ENCODE data around the gene DSCAML1. TPM values are rescaled to one million over a fixed set of nuclear protein-coding genes. Genes with fewer than 3 reads are reported as not detected.

The DSCAML1 gene
- total RNA-seq, 2 donors from 2014 or later, result 0.08 TPM; not detected in 1

DNA sequence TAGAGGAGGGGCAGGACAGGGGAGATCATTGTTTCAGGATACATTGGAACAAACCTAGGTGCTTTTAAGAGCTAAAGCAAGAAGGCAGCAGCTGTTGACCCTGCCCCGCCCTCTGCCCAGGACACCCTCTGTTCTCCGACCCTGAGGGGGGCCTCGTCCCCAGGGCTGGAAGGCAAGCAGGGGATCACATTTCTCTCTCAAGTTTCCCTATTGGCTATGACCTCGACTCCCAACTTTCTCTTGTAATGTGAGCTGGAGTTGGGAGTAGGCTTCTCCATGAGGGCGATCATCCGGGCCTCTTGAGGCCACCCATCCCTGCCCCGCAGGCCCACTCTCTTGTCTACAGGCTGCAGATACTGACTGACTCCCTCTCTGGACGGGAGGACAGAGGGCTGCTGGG is 37.7 kb downstream of the DSCAML1 start:
- Mint-ChIP-seq H3K4me3 (no peak overlapping the region), H3K9me3 (no peaks in the 10 kb centered on the region), H3K27me3 (peaks cover 15 to 24% of the 10 kb centered on the region in 2 donors), H3K27ac (no peak overlapping the region), H3K36me3 (no peaks in the 10 kb centered on the region), H3K4me1 (ENCODE audit: low read depth in 2 of 2) (no peaks in the 10 kb centered on the region)
- ATAC-seq, result no peak
- DNase-seq (ENCODE audit: low spot score), result no peak

DNA sequence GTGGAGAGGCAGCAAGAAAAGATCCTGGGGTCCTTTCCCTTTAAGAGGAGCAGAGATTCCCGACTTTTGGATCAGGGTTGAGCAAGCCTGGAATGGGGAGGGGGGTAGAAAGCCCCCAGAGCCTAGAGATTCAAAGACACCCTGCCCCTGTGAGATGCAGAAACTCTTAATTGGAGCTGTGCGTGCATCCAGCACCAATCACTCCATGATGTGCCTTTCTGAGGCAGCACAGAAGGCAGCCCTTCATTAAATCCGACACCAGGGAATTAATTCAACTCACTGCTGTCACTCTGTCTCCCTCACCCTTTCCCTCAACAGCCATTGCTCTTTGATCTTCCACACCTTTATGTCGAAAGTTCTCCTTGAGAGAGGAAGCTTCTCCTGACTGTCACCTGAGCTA is 43.0 kb downstream of the DSCAML1 start:
- no peak overlapping the region for H3K4me3 Mint-ChIP-seq
- no peak overlapping the region for H3K27ac Mint-ChIP-seq
- peaks cover 11 to 19% of the 10 kb centered on the region in 2 donors for H3K27me3 Mint-ChIP-seq
- H3K9me3 Mint-ChIP-seq, result no peaks in the 10 kb centered on the region
- H3K4me1 Mint-ChIP-seq (ENCODE audit: low read depth in 2 of 2), result no peaks in the 10 kb centered on the region
- ATAC-seq (no peak), DNase-seq (ENCODE audit: low spot score) (no peak)
- H3K36me3 Mint-ChIP-seq, result no peaks in the 10 kb centered on the region

DNA sequence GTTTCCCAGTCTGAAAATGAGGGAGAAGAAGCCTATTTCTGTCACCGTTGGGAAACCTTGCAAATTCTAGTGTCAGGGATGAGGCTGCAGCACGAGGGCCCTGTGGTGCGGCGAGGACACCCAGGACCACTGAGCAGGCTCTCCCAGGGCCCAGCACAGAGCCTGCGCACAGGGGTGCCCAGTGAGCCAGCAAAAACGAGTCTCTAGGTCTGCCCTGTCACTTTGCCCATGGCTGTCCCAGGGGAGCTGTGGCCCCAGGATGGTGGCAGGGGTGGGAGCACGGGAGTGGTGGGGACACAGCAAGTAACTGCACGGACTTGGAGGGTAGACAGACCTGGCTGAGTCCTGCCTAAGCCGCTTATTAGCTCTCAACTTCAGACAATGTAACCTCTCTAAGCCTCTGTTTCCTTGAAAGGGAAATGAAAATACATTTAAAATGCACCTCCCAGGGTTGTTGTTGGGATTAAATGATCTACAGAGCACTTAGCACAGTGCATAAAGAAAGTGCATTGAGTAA is 44.2 kb downstream of the DSCAML1 start:
- peaks cover 11 to 13% of the 10 kb centered on the region in 2 donors for H3K27me3 Mint-ChIP-seq
- H3K27ac Mint-ChIP-seq, result no peak overlapping the region
- H3K4me3 Mint-ChIP-seq, result no peak overlapping the region
- no peak for ATAC-seq
- H3K36me3 Mint-ChIP-seq, result no peaks in the 10 kb centered on the region
- H3K4me1 Mint-ChIP-seq (ENCODE audit: low read depth in 2 of 2), result no peaks in the 10 kb centered on the region
- H3K9me3 Mint-ChIP-seq, result no peaks in the 10 kb centered on the region
- DNase-seq (ENCODE audit: low spot score), result no peak

DNA sequence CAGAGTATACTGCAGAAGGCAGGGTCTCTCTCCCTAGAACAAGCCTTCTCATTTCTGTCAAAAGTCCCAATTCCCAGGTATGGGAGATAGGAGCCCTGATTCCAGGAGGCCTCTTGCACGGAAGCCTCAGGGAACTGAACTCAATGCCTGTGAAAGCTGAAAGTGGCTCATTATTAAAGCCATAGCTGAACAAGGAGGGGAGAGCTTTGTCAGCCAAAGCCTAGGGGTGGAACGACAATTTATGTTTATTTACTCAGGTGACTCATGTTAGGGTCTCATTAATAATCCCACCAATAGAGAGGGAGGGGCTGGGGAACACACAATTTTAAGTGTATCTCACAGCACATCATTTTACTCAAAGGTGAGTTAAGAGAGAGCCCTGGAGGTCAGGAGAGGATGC is 44.9 kb downstream of the DSCAML1 start:
- DNase-seq (ENCODE audit: low spot score), result no peak
- no peaks in the 10 kb centered on the region for H3K9me3 Mint-ChIP-seq
- no peaks in the 10 kb centered on the region for H3K36me3 Mint-ChIP-seq
- no peak overlapping the region for H3K27ac Mint-ChIP-seq
- H3K4me3 Mint-ChIP-seq, result no peak overlapping the region
- ATAC-seq, result no peak
- peaks cover 13% of the 10 kb centered on the region in 2 donors for H3K27me3 Mint-ChIP-seq
- H3K4me1 Mint-ChIP-seq (ENCODE audit: low read depth in 2 of 2), result no peaks in the 10 kb centered on the region

DNA sequence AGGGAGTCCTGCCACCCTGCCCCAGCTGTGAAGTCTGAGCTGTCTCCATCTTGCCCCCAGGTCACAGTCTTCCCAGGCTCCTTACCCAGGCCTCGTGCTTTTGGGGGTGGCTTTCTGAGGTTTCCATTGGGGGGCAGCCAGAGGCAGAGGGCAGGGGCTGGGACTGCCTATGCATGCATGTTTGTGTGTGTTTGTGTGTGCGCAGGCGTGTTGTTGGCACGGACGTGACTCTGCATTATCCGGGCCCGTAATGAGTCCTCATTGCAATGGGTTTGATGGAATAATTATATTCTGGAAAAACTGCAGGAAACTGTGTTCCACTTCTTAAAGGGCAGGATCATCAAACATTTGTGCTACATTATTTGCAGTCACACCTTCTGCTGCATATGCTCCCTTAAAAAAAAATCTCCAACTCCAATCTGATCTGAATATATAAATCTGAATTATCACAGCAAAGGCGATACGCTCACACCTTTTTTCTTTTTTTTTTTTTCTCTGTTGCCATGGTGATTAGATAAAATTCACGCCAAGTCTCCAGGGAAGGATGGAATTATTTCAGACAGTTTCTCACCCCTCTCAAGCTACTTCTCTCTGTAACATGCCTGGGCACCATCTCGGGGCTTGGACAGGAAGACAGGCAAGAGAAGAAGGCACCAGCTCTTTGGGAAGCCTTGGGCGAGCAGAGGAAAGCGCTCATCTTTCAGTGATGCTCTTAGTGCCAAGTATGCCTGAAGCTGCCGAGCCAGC is 45.9 kb downstream of the DSCAML1 start:
- ATAC-seq (no peak), DNase-seq (ENCODE audit: low spot score) (no peak)
- Mint-ChIP-seq H3K9me3 (no peaks in the 10 kb centered on the region), H3K27ac (no peak overlapping the region), H3K4me1 (ENCODE audit: low read depth in 2 of 2) (no peaks in the 10 kb centered on the region), H3K27me3 (peaks cover 6% of the 10 kb centered on the region in 2 donors), H3K4me3 (no peak overlapping the region), H3K36me3 (no peaks in the 10 kb centered on the region)

DNA sequence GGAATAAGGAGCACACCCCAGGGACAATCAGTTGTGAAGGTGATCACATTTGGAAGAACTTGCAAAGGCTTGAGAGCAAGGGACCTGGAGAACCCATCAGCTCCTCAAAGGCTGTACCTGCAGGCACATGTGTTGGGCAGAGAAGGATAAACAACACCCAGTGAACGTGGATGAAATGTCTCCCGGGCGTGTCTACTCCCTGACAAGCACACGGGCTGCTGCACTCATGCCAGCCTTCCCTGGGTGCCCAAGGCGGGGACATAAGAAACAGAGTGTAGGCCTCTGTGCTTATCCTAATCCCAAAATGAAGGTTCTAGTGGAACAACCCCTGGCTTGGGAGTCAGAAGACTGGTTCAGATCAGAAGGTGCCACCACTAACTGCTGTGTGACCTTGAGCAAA is 46.7 kb downstream of the DSCAML1 start:
- no peak overlapping the region for H3K27ac Mint-ChIP-seq
- no peaks in the 10 kb centered on the region for H3K4me1 Mint-ChIP-seq (ENCODE audit: low read depth in 2 of 2)
- H3K27me3 Mint-ChIP-seq, result peaks cover 0 to 2% of the 10 kb centered on the region in 2 donors
- H3K9me3 Mint-ChIP-seq, result no peaks in the 10 kb centered on the region
- DNase-seq (ENCODE audit: low spot score), result no peak
- H3K36me3 Mint-ChIP-seq, result no peaks in the 10 kb centered on the region
- no peak overlapping the region for H3K4me3 Mint-ChIP-seq
- no peak for ATAC-seq

DNA sequence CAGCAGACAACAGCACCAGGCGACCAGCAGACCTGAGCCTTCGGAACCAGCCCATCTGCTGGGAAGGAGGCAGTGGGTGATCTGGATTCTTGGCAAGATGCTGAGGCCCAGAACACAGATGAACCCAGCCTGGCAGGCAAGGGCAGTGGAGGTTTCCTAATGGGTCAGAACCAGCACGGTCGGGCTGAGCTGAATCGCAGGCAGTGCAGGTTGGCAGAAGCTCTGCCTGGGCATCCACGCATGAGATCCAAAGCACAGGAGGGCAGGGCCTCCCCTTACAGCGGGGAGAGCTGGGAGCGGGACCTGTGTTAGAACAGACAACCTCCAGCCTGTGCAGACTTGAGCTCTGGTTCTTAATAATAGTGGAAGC is 47.5 kb downstream of the DSCAML1 start:
- DNase-seq (ENCODE audit: low spot score) (no peak), ATAC-seq (no peak)
- Mint-ChIP-seq H3K9me3 (no peaks in the 10 kb centered on the region), H3K4me1 (ENCODE audit: low read depth in 2 of 2) (no peaks in the 10 kb centered on the region), H3K36me3 (no peaks in the 10 kb centered on the region), H3K27ac (no peak overlapping the region), H3K27me3 (peaks cover 0 to 5% of the 10 kb centered on the region in 2 donors), H3K4me3 (no peak overlapping the region)

DNA sequence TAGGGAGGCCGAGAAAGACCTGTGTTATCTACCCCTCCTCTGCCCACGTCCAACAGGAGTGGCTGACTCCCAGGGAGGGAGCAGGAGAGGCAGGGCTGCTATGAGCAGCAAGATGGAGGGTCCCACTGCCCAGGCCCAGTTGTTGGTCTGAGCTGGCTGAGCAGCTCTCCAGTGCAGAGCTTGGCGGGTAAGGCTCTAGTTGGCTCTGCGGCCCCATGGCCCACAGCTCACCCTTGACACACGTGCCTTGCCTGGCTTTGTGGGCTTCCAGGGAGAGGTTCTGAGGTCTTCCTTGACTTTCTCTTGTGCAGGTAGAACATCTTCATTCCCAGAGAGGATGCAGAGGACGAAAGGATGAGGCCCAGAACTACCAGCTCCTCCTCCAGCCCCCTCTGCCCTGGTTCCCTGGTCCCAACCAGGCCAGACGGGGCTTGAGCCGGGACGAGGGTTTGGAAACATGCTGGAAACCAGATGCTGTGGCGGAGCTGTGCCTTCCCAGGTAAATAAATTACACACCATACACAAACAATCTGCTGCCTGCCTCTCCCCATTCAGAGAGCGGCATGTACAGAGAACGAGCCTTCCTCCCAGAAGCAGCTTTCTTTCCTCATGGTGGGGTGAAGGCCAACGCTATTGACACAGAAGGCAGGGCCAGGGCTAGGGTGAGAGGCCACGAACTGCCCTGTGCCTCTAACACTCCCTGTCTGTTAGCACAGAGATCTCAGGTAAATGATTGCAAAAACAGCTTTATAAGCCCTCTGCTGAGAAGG is 48.1 kb downstream of the DSCAML1 start:
- Mint-ChIP-seq H3K27me3 (peaks cover 2 to 6% of the 10 kb centered on the region in 2 donors), H3K4me1 (ENCODE audit: low read depth in 2 of 2) (no peaks in the 10 kb centered on the region), H3K4me3 (no peak overlapping the region), H3K9me3 (no peaks in the 10 kb centered on the region), H3K27ac (no peak overlapping the region), H3K36me3 (no peaks in the 10 kb centered on the region)
- DNase-seq (ENCODE audit: low spot score) (no peak), ATAC-seq (peak in 1 of 2 donors; percentile 12)

DNA sequence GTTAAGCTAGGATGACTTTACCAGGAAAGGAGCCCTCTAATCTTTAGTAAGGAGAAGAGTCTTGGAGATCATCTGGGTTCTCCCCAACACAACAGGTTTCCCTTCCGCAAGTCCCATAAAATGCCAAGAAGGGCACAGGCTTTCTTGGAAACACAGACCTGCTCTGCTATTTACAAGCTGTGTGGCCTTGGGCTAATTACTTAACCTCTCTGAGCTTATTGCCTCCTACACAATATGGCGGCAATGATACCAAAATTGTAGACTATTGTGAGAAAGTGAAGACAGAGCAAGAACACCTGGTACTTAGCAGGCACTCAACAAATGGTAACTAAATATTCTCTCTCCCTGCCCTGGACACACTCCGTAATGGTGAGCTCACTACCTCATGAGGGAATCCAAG is 49.1 kb downstream of the DSCAML1 start:
- H3K9me3 Mint-ChIP-seq, result no peaks in the 10 kb centered on the region
- no peak overlapping the region for H3K4me3 Mint-ChIP-seq
- H3K27ac Mint-ChIP-seq, result no peak overlapping the region
- H3K36me3 Mint-ChIP-seq, result no peaks in the 10 kb centered on the region
- no peak for ATAC-seq
- H3K27me3 Mint-ChIP-seq, result peaks cover 8 to 12% of the 10 kb centered on the region in 2 donors
- DNase-seq (ENCODE audit: low spot score), result no peak
- peaks cover 0 to 6% of the 10 kb centered on the region in 2 donors for H3K4me1 Mint-ChIP-seq (ENCODE audit: low read depth in 2 of 2)

DNA sequence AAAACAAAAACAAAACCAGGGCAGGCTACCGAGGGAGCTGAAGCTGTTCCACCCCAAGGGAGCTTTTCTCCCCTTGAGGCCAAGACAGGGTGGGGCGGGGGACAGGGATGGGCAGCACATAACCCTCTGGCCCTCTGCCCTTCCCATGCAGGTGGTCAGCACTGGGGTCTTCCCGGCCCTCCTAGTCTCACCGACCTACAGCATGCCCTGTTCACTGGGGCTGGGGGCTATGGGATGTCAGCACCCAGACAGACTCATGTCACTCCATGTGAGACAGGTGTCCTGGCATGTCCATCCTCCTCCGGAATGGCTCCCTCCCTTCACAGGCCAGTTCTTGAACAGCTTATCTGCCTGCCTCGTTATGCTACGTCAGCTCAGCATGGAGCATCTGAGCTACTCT is 51.7 kb downstream of the DSCAML1 start:
- DNase-seq (ENCODE audit: low spot score) (no peak), ATAC-seq (no peak)
- Mint-ChIP-seq H3K36me3 (no peaks in the 10 kb centered on the region), H3K27ac (no peak overlapping the region), H3K4me1 (ENCODE audit: low read depth in 2 of 2) (peaks cover 0 to 6% of the 10 kb centered on the region in 2 donors), H3K27me3 (peaks cover 12 to 15% of the 10 kb centered on the region in 2 donors), H3K4me3 (no peak overlapping the region), H3K9me3 (no peaks in the 10 kb centered on the region)

DNA sequence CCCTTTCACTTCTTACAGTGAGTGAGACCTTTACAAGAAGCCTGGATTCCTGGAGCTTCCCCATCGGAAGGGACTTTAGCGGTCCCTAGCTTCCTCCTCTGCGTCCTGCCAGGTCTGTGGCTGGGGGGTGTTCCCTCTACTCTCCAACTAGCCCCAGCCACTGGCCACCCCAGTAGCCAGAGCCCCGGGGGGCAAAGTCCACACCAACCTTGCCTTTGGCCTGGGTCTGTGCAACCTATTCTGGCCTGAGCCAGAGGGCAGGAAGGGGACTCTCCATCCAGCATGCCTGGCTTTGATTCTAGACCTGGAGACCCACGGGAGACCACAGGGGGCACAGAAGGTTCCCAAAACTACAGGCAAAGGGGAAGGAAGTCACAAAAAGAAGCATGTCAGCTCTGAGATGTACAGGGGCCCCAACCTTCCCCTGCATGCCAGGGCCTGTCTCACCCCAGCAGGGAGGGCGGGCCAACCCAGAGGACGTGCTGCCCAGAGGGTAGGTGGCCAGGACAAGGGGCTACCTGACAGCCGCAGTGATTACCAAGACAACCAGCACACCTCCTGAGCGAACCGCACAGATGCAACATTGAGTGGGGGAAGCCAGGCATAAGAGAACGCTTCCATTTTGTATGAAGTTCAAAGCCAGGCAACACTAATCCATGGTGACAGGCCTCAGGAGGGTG is 52.4 kb downstream of the DSCAML1 start:
- Mint-ChIP-seq H3K27me3 (peaks cover 15% of the 10 kb centered on the region in 2 donors), H3K4me3 (no peak overlapping the region), H3K4me1 (ENCODE audit: low read depth in 2 of 2) (peaks cover 0 to 6% of the 10 kb centered on the region in 2 donors), H3K27ac (no peak overlapping the region), H3K9me3 (no peaks in the 10 kb centered on the region), H3K36me3 (no peaks in the 10 kb centered on the region)
- DNase-seq (ENCODE audit: low spot score) (no peak), ATAC-seq (no peak)

DNA sequence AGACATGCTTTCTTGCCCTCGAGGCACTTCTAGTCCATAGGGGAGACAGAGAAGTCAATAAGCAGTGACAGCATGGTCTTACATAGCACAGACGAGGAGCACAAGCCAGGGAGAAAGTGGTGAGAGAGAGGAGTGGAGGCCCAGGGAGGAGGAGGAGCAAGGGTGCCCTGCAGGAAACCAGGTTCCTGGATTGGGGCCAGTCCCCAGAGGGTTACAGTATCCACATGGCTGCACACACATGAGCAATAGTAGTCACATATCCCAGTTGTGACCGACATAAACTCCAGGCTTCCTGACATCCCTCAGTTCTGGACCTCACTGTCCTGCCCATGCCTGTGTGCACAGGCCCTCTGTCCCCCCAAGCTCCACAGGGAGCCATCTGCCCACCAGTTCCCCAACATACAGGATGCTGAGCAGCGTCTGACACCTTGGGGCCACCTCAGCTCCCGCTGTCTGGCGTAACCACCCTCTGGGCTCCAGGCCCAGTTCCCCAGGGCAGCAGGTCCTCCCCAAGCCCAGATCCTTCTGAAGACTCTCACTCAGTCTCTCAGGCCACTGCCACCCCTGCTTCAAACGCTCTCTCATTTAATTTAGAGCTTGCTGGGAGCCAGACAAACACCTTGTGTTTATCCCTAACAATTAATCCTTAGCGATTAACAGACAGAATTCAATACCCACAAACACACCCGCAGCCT is 53.7 kb downstream of the DSCAML1 start:
- Mint-ChIP-seq H3K4me1 (ENCODE audit: low read depth in 2 of 2) (peaks cover 0 to 6% of the 10 kb centered on the region in 2 donors), H3K4me3 (no peak overlapping the region), H3K27me3 (peaks cover 15 to 21% of the 10 kb centered on the region in 2 donors), H3K27ac (no peak overlapping the region), H3K36me3 (no peaks in the 10 kb centered on the region), H3K9me3 (no peaks in the 10 kb centered on the region)
- ATAC-seq (no peak), DNase-seq (ENCODE audit: low spot score) (no peak)

DNA sequence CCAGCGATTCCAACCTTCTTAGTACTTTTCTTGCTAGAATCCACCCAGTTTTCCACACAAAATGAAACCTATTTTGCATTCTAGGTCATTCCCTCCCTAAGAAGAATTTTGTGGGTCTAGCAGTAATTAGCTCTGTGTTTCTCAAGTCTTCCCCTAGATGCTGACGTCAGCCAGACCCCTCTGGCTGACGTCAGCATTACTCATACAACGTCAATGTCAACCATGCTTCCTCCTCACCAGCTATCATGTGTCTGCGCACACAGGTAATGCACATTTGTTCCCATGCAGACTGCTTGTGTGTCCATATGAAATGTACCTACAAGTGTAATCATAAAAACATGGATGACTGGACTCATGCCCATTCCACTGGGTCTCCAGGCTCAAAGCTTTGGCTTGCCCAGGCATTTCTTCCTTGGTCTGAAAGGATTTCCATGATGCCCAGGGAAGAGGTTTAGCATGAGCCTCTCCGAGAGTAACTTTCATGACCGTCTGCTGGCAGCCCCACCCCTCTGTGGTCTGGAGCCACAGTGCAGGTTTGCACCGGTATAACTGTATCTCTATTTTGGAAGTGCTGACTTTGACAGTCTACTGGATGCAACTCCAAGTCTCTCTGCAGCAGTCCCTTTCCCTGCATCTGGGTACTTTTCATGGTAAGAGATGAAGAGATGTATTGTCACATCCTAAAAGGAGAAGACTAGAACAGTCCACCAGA is 58.6 kb downstream of the DSCAML1 start:
- Mint-ChIP-seq H3K4me1 (ENCODE audit: low read depth in 2 of 2) (peaks cover 0 to 2% of the 10 kb centered on the region in 2 donors), H3K36me3 (no peaks in the 10 kb centered on the region), H3K9me3 (no peaks in the 10 kb centered on the region), H3K27me3 (peaks cover 20 to 22% of the 10 kb centered on the region in 2 donors), H3K4me3 (no peak overlapping the region), H3K27ac (no peak overlapping the region)
- ATAC-seq (no peak), DNase-seq (ENCODE audit: low spot score) (no peak)
